HepG2 (cell line): Measurements from ENCODE around the gene SKP1. TPM values are rescaled to one million over a fixed set of nuclear protein-coding genes. Genes with fewer than 3 reads are reported as not detected.
A peak's percentile ranks its signal among the peaks of the same experiment; 100 is the strongest.

Experiments used
- ARID2 ChIP-seq: sonication (generic); formaldehyde crosslinking; IDR thresholded peaks from 2 replicates; pipeline ENCODE4 v1.8.1; 2022; ENCODE audit warnings: mild to moderate bottlenecking, missing genetic modification reagents, borderline replicate concordance
- BCL3 ChIP-seq: sonication (generic); formaldehyde crosslinking; IDR thresholded peaks from 2 replicates; pipeline ENCODE4 v1.5.1; 2020; ENCODE audit warnings: mild to moderate bottlenecking, missing genetic modification reagents, moderate library complexity
- FOXA3 ChIP-seq: IDR thresholded peaks from 2 replicates; pipeline ENCODE4 v1.6.1; 2016; ENCODE audit warnings: missing genetic modification reagents, missing compliant biosample characterization
- GPBP1L1 ChIP-seq: sonication (generic); formaldehyde crosslinking; IDR thresholded peaks from 2 replicates; pipeline ENCODE4 v1.5.0; 2020; ENCODE audit warnings: mild to moderate bottlenecking, missing genetic modification reagents
- MAX ChIP-seq: IDR thresholded peaks from 2 replicates; pipeline ENCODE4 v1.6.1; 2012; ENCODE audit warnings: inconsistent platforms
- NR2F6 ChIP-seq, 2 experiments: IDR thresholded peaks; 2 replicates each; pipeline ENCODE4 v1.6.1; 2016; ENCODE audit warnings: antibody characterized with exemption in 1 of 2, mild to moderate bottlenecking in 1 of 2
- ONECUT2 ChIP-seq: sonication (generic); formaldehyde crosslinking; IDR thresholded peaks from 2 replicates; pipeline ENCODE4 v1.4.0; 2020; ENCODE audit warnings: missing genetic modification reagents
- PAXIP1 ChIP-seq: sonication (generic); formaldehyde crosslinking; conservative IDR thresholded peaks from 2 replicates; pipeline ENCODE4 v1.4.0; 2020; ENCODE audit warnings: mild to moderate bottlenecking, missing genetic modification reagents, moderate library complexity
- SMC3 ChIP-seq: IDR thresholded peaks from 2 replicates; pipeline ENCODE4 v1.6.1; 2011; ENCODE audit warnings: low read length, improper control_type of control experiment
- TCF12 ChIP-seq, 2 experiments: fragments of 450-650 bp in 1 of 2; sonication (generic) in 1 of 2; formaldehyde crosslinking in 1 of 2; IDR thresholded peaks; 2 replicates each; pipeline versions ENCODE4 v1.6.1 to v1.8.0; 2017 to 2022; ENCODE audit warnings: antibody characterized with exemption in 1 of 2, mild to moderate bottlenecking in 1 of 2, missing genetic modification reagents in 1 of 2, moderate library complexity in 1 of 2
- THAP7 ChIP-seq: sonication (generic); formaldehyde crosslinking; IDR thresholded peaks from 2 replicates; pipeline ENCODE4 v1.8.1; 2023; ENCODE audit warnings: mild to moderate bottlenecking, missing genetic modification reagents
- ZKSCAN5 ChIP-seq: sonication (generic); formaldehyde crosslinking; IDR thresholded peaks from 2 replicates; pipeline ENCODE4 v1.5.1; 2020; ENCODE audit warnings: mild to moderate bottlenecking, missing genetic modification reagents
- ZNF12 ChIP-seq: sonication (generic); formaldehyde crosslinking; IDR thresholded peaks from 2 replicates; pipeline ENCODE4 v1.5.0; 2020; ENCODE audit warnings: missing genetic modification reagents
- ZNF180 ChIP-seq: sonication (generic); formaldehyde crosslinking; IDR thresholded peaks from 2 replicates; pipeline ENCODE4 v1.4.0; 2020; ENCODE audit warnings: low read depth, missing genetic modification reagents, borderline replicate concordance
- ZNF224 ChIP-seq: sonication (generic); formaldehyde crosslinking; IDR thresholded peaks from 2 replicates; pipeline ENCODE4 v1.5.0; 2020; ENCODE audit warnings: mild to moderate bottlenecking, missing genetic modification reagents
- ZNF281 ChIP-seq: sonication (generic); formaldehyde crosslinking; IDR thresholded peaks from 2 replicates; pipeline ENCODE4 v1.4.0; 2020; ENCODE audit warnings: missing genetic modification reagents, borderline replicate concordance
- ZNF747 ChIP-seq: sonication (generic); formaldehyde crosslinking; IDR thresholded peaks from 2 replicates; pipeline ENCODE4 v1.8.1; 2023; ENCODE audit warnings: missing genetic modification reagents, mild to moderate bottlenecking, borderline replicate concordance
- ZNF761 ChIP-seq: sonication (generic); formaldehyde crosslinking; conservative IDR thresholded peaks from 2 replicates; pipeline ENCODE4 v1.4.0; 2020; ENCODE audit warnings: mild to moderate bottlenecking, missing genetic modification reagents
- polyA plus RNA-seq, 8 experiments: library from polyadenylated mRNA; depleted of rRNA in 3 of 8; stranded (reverse) in 7 of 8; unstranded in 1 of 8; fragments of >200 nt; fragmentation: Illumina TruSeq in 4 of 8; extraction: Trizol in 4 of 8; gene quantifications; 2 replicates each; pipeline versions ENCODE4 v1.2.1 to v1.2.3, GENCODE V29; 2011 to 2016; ENCODE audit warnings: low read depth in 4 of 8, missing spikeins in 1 of 8, mixed read lengths in 1 of 8; ENCODE audit not compliant: insufficient read depth in 1 of 8
- total RNA-seq, 5 experiments: library from RNA; depleted of rRNA; stranded (reverse); fragments of >200 nt; fragmentation: Illumina TruSeq; extraction: Trizol; gene quantifications; 2 replicates each; pipeline ENCODE4 v1.2.3, GENCODE V29; 2016; ENCODE audit warnings: low read depth in 1 of 5

Gene SKP1
- total and polyA plus RNA-seq, 2 of the 13 experiments (the other 11 are each of a cell fraction or from before 2014, with no cell fraction given) = 134 to 340 TPM

- peak; percentile 78; the same call in 1 of the 2 replicates for TF ChIP-seq BCL3
- TF ChIP-seq GPBP1L1 (CRISPR knock-in tag) = no peak
- TF ChIP-seq ARID2 (CRISPR knock-in tag) = peak; percentile 56; the same call in 1 of the 2 replicates
- no peak for TF ChIP-seq ZKSCAN5 (CRISPR knock-in tag)
- TF ChIP-seq MAX = peak; percentile 36; the same call in 1 of the 2 replicates
- peak; percentile 7; the same call in 1 of the 2 replicates for TF ChIP-seq PAXIP1 (CRISPR knock-in tag)
- peak; percentile 85; the same call in 1 of the 2 replicates for TF ChIP-seq ZNF224
- no peak for TF ChIP-seq TCF12 (IDR thresholded peaks at IDR 0.05)
- TF ChIP-seq TCF12 (CRISPR knock-in tag; IDR thresholded peaks at IDR 0.05) = no peak
- no peak; the same call in 1 of the 2 replicates for TF ChIP-seq ZNF180 (CRISPR knock-in tag)
- no peak for TF ChIP-seq NR2F6 (IDR thresholded peaks at IDR 0.05)
- TF ChIP-seq NR2F6 (CRISPR knock-in tag; IDR thresholded peaks at IDR 0.05) = 0 out of 2 replicates have a peak, but pooled peaks have one; percentile 10
- TF ChIP-seq THAP7 (CRISPR knock-in tag) = no peak; the same call in 1 of the 2 replicates
- 0 out of 2 replicates have a peak, but pooled peaks have one; percentile 35 for TF ChIP-seq FOXA3
- TF ChIP-seq ZNF761 (CRISPR knock-in tag) = peak; percentile 84
- peak; percentile 89 for TF ChIP-seq ZNF281 (CRISPR knock-in tag)
- TF ChIP-seq SMC3 = no peak
- peak; percentile 65; the same call in 1 of the 2 replicates for TF ChIP-seq ZNF747 (CRISPR knock-in tag)
- no peak for TF ChIP-seq ZNF12 (CRISPR knock-in tag)
- TF ChIP-seq ONECUT2 (CRISPR knock-in tag) = 0 out of 2 replicates have a peak, but pooled peaks have one; percentile 13
Measured at GRCh38 chr5:134225780-134226440, 49.2 kb upstream of the SKP1 start, which contains the start of gene PPP2CA (continued).
